GM11168 (cell line): ENCODE measurements around the gene COL4A4.
"Not testable (repeated sequence)": the region's sequence is repeated elsewhere in the genome, so short reads cannot be mapped to it uniquely, and the experiment has no call there.

ENCODE experiments used
- in situ Hi-C: fragments of 300-500 bp; cut with MboI; formaldehyde crosslinking; loops from one replicate; pipeline ENCODE4 v1.12.0; 2022; ENCODE audit warnings: low sequenced_read_pairs; ENCODE audit not compliant: unreplicated experiment

Gene COL4A4

DNA sequence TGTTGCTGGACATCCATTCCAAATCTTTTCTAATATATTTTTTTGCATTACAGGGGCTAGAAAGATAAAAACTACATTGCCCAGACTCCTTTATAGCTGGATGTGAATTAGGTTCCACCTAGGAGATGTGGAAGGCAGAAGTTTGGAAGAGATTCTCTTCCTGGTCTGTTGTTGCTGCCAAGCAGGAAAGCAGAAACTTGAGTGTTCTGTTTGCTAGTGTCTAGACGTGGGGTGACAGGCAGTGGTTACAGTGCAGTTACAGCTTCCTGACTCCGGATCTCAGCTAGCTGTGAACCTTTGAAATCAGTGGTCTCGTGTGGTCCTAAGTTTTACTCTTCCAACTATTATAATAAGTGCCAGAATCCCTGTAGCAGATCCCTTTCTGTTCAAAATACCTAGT, 46.2 kb downstream of the COL4A4 start:
- in situ Hi-C loops: no loop called here

DNA sequence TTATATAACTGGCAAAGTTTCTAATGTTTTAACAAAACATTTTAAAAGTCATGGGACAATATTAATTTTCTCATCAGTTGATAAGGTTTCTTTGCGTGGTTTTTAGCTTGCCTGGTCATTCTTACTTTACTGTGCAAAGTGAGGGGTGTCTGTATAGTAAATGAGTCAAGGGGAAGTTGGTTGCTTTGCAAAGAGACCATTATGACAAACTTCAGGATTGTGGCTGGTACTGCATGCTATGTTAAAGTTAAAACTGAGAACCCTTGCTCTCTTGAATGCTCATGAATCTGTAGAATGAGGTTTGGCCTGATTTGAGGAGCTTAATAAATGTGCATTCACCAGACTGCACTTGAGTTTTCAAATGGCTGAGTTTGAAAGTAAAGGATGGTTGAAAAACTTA, 47.0 kb downstream of the COL4A4 start:
- in situ Hi-C loops: no loop called here

DNA sequence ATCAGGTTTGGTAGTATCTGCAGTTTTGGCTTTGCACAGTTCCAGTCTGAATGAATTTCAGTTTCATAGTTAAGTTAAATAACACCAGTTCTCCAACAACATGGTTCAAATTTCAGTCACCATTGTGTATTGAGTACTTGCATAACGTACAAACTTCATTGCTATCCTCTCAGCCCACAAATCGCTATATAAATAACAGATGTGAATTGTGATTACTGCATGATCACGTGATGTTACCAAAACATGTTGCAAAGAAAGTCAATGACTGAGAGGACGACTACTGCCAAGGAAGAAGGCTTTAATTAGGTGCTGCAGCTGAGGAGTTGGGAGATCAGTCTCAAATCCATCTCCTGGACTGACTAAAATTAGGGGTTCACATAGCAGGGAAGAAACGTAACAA, 48.2 kb downstream of the COL4A4 start:
- in situ Hi-C loops: no loop called here

DNA sequence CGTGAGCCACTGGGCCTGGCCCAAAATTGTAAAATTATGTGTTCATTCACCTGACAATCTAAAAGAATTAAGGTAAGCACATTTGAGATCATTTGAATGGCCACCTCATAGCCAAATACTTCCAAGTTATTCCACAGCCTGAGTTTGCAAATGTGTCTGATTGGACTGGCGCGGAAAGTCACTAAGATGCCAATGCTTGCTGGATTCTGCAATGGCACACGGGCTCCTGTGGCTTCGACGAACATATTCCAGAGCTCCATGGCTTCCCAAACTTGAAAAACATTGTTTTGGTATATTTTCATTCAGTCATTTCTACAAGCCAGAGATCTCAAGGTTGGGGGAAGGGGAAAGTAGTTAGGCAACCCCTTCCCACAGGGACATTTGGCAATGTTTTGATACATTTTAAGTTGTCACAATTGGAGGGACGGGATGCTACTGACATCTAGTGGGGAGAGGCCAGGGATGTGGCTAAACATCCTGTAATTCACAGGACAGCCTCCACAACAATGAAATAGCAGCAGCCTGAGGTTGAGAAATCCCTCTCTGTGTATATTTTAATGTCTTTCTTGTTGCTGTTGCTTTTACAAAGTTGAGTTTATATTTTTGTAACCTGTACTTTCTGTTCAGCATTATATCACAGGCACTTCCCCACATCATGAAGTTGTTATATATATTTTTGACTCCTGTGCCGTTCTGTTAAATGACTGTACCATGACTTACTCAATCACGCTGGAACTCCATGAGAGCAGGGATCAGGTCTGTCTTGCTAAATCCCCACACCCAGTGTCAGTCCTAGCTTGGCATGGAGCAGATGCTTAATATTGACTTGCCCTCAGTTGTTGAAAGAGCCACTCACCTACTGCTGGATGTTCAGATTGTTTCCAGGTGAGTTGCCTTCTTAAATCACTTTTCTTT, 56.9 kb downstream of the COL4A4 start:
- in situ Hi-C loops: no loop called here

DNA sequence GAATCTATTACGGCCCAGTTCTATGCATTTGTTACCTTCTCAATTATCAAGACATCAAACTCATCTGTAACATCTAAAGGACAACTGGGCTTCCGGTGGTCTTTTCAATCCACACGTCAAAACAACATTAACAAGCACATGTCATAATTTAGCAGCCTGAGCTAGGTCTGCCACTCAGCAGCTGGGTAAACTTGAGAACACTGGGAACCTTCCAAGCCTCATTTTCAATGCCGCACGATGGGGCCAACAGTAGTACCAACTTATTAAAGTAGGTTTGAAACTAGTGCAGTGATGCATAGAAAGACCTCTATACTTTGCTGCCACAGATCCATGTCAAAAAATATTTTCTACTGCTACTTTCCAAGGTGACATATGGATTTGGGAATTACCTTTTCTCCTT, 60.4 kb downstream of the COL4A4 start:
- in situ Hi-C loops: no loop called here

DNA sequence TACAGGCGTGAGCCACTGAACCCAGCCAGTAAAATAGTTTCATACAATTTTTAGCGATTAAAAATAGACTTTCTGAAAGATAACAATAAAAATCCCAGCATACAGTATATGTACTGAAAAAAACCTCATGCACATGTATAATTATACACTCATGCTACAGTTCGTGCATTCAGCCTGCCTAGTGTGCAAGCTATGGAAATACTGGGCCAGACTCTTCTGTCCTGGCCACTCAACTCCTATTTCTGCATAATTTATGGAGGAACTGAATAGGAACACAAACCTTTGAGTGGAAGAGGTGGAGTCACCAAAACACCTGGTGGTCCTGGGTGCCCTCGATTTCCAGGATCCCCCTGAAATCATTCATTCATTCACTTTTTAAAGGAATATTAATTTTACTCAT, 64.7 kb downstream of the COL4A4 start:
- in situ Hi-C loops: no loop called here

DNA sequence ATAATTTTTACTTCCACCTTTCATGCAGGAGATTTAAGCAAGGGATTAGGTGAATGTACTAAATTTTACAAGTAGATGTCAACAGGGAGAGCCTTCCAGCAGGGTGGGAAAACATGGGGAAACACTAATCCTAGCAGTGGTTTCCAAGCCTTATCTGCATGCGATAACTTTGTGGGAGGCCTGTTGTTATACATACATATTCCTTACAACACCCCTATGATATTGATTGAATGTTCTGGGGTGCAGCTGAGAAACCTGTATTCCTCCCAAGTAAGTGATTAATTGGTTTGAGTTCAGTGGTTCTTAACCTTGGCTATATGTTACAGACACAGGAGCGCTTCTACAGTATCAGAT, 65.9 kb downstream of the COL4A4 start:
- in situ Hi-C loops: no loop called here

DNA sequence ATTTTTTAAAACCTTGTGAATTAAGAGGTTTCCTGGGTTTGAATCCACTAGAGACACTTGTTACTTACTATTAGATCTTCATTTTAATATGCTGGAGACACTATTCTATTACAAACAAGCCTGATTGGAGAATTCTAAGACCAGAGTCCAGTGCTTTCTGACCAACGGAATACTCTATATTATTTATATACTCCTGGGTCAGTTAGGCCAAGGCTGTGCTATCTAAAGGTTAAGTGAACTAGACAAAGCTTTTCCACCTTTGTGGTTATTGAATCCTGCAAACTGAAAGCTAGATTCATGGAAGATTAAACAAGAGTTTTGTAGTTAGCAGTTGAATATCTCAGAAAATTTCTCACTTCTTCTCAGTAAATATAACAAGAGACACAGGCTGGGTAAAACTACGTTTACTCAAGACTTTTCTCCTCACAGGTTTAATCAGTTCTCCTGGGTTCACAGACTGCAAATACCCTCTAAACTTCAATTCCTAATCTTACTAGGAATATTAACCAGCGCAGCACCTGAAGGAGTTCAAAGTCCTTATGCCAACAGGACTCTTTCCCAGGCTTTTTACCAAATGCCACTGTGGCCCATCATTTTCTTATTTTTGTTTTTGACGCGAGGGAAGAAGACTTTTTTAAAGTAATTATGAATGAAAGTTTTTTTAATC, 66.4 kb downstream of the COL4A4 start:
- in situ Hi-C loops: no loop called here

DNA sequence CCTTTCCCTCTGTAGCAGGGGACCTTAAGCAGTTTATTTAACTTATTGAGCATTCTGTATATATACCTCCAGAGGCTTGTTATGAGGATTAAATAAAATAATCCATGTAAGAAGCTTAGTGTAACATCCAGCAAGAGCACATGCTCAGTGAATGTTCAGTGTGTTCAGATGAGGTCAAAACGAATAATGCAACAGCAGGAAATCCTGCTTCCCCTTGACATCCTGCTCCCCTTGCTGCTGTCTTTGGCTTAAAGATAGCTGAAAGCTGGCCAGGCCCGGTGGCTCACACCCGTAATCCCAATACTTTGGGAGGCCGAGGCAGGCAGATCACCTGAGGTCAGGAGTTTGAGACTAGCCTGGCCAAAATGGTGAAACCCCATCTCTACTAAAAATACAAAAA, 68.7 kb downstream of the COL4A4 start:
- in situ Hi-C loops: no loop called here

DNA sequence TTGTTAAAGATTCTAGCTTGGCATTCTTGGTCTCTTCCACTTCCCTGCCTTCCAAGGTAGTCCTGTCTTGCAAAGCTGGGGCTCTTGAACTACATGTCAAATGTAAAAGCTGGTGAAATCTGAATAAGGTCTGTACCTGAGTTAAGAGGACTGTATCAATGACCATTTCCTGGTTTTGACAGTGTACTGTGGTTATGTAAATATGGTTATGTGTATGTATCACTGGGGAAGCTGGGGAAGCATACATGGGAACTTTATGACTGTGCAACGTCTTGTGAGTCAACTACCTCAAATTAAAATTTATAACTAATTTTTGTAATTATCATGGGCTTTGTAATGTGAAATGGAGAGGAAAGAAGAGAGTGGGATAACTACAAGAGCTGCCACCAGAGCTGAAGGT, 81.7 kb downstream of the COL4A4 start:
- in situ Hi-C loops: no loop called here

DNA sequence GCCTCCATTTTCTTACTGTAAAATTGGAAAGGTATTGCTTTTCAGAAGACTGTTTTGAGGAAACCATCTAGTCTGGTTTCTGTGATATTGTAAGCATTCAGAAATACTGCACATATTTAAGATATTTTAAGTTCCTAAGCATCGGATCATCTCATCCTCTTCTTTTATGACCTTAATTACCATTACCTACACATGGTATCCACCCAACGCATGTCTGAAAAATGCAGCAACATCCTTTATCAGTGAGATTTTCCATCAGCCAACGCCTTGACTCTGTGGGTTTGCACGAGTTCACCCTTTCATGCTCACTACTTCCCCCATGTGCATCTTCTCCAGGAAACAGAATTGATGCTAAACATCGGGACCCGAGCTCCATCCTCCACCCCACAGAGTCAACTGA, 84.3 kb downstream of the COL4A4 start:
- in situ Hi-C loops: no loop called here

DNA sequence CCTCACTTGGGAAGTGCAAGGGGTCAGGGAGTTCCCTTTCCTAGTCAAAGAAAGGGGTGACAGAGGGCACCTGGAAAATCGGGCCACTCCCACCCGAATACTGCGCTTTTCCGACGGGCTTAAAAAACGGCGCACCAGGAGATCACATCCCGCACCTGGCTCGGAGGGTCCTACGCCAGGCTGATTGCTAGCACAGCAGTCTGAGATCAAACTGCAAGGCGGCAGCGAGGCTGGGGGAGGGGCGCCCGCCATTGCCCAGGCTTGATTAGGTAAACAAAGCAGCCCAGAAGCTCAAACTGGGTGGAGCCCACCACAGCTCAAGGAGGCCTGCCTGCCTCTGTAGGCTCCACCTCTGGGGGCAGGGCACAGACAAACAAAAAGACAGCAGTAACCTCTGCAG, 98.9 kb downstream of the COL4A4 start:
- in situ Hi-C loops: not testable (repeated sequence)

DNA sequence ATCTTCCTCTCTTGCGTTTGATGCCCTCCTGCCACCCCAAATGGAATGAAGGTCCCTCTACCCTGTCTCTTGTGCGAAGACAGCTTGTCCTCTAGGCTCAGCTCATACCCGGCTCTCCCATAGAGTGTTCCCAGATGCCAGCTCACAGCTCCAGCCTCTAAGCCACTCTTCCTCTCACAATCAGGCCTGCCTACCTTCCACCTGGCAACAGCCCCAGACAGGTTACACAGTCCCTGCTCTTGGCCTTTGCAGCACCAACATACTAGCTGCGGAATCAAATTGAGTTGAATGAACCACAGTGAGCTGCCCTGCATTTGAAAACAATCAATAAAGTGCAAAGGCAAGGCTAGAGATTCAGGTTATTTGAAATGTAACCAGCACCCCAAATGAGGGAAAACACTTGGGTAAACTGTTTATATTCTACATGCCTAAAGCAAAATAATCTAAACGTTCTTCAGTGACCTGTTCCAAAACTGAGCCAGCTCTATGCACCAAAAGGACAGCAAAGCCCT, 105.1 kb downstream of the COL4A4 start:
- in situ Hi-C loops: no loop called here

DNA sequence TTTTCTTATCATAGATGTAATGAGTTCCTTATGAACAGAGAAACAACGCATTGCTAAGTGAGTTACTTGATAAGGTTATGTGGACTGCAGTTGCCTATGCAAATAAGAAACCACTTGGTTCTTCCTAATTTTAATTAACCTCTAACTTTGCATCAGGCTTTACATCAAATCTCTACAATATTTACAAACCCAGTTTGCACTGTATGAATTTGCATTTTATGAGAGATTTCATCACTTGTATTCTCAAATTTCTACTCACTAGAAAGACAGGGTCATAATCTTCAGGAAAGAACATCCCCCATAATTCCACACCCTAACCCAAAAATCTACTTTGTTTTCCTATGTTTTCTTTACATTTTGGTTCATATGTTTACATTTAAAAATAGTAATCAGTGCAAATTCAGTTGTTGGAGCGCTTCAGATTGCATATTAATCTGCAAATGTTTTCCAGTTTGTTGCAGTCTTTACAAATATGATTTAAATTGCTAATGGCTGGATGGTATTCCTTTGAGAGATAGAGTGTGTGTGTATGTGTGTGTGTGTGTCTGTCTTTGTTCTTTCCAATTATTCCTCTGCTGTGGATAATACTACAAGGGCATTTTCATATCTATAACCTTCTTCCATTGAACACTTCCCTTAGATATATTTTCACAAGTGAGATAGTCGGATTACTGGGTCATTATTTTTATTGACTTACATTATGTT, 106.1 kb downstream of the COL4A4 start:
- in situ Hi-C loops: no loop called here

DNA sequence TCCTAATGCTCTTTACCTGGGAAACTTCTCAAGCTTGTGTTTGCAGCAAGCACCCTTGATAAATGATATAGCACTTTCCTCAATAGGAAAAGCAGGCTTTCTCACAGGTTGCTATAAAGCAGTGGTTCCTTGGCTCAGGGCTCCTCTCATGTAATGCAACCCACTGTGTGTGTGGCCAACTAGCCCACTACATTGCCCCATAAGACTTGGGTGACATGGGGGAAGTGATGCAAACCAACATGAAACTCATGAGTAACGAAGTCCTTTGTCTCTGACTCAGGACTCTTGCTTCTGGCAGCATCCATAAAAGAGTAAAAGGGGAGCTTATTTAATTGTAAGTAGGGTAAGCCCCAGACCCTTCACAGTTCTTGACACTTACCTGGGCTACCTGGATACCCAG, 106.9 kb downstream of the COL4A4 start:
- in situ Hi-C loops: no loop called here

DNA sequence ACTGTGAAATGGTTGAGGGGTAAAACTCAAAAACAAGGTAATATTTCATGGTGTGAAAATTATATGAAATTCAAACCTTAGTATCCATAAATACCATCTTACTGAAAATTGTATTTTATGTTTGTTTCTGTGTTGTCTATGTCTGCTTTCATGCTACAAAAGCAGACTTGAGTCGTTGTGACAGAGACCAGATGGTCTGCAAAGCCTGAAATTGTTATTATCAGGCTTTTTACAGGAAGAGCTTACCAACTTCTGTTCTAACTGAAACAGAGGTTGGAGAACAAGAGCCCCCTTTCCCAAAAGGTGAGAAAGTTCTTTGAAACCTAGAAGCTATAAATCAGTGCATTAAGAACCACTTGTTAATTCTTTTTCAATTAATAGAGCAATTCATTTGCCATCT, 110.0 kb downstream of the COL4A4 start:
- in situ Hi-C loops: no loop called here

DNA sequence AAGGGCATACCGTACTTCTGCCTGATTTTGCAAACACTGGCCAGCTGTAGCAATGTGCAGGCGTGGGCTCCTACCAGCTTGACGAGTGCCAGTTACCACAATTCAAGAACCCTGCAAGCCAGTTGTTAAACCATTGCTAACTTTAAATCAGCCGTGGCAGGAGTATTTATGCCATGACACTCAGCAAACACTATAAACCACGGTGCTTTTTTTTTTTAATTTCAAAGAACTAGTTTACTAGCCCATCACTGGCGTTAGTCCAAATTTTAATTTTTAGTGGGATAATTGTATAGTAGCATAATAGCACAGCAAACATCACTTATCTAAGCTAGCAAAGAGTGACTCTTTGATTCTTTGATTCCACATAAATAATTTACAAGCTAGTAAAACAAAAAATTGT, 111.1 kb downstream of the COL4A4 start:
- in situ Hi-C loops: no loop called here

DNA sequence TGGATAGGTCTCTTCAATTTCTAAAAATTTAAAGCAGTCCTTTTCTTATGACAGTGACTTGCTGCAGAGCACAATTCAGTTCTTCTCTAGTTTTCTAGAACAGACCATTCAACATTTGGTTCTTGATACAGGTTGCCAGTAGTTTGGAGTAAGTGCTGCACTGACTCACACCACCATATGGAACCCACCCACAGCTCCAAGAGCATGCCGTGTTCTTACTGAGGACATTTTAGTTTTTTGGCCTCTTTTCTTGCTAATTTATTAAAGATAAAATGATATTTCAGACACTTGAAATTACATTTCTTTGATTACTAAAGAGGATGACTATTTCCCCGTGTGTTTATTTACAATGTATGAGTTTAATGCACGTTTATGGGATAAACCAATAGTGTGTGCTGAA, 120.0 kb downstream of the COL4A4 start:
- in situ Hi-C loops: no loop called here

DNA sequence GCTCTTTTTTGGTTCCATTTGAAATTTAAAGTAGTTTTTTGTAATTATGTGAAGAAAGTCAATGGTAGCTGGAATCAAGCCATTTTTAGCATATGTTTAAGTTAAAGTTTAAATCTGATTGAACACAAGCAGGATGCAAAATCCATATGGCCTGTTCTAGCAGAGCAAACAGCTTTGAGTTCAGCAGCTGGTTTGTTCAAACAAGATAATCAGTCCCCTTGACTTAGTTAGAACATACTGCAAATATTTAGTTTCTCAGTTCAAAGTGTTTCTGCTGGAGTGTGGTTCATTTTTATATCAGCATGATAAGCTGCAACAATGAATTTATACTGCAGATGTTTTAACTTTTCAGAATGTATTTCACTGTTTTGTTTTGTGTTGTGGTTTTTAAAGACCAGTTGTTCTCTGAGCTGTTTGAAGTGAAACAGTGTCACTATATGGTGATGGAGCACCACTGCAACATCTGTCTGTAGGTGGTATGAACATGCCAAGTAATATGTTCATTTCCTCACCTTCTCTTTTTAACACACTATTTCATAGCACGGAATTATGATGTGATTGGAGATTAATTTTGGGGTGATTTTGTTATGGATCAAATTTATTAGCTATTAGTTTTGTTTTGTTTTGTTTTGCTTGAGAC, 125.3 kb downstream of the COL4A4 start:
- in situ Hi-C loops: no loop called here

DNA sequence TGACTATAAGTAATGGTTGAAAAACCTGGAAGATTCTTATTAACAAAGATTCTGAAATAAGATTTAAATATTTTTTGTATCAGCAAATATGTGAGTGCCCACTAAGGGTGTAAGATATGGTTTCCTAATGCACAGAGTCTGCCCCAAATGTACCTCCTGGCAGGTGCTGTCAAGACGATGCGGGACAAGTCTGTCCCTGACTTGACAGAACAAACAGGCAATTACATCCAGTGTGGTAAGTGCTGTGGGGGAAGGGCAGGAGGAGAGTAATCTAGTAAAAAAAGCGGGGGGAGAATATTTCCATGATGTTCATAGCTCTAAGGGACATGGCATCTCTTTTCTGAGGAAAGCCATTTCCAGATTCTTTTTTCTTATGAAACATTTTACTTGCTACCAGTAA, 127.5 kb downstream of the COL4A4 start:
- in situ Hi-C loops: no loop called here
